Measurements from ENCODE around the gene GRIN2A.

GRIN2A gene

GRCh38 chr16:9970796-9971195 is 211.4 kb downstream of the GRIN2A start:
- H2BK5ac ChIP-seq (ENCODE audit: low read depth, low read length, poor library complexity, severe bottlenecking) = no peak overlapping the region
- DNase-seq = no peak
- H3K79me1 ChIP-seq (replicated peaks; ENCODE audit: low read length, poor library complexity, severe bottlenecking) = no peaks in the 10 kb centered on the region
- H3K9ac ChIP-seq (ENCODE audit: low read length) = no peak overlapping the region
- H2BK15ac ChIP-seq (ENCODE audit: low read depth, poor library complexity, severe bottlenecking) = no peak overlapping the region
- H3K18ac ChIP-seq (ENCODE audit: low read depth in 1 of 2, low read length in 2 of 2) = no peak overlapping the region
- 81% methylated on average over 1 of the region's 1 CpG for WGBS
- H3K4me2 ChIP-seq (ENCODE audit: low read length, poor library complexity, severe bottlenecking) = no peak overlapping the region
- no peaks in the 10 kb centered on the region for H3K4me1 ChIP-seq (ENCODE audit: control insufficient read depth, insufficient read depth, low read depth, low read length)
- H3K27ac ChIP-seq (ENCODE audit: low read length, poor library complexity, severe bottlenecking) = no peak overlapping the region
- H2BK12ac ChIP-seq (ENCODE audit: low read length in 2 of 2) = no peak overlapping the region
- H3K4me3 ChIP-seq (ENCODE audit: insufficient read depth in 1 of 2, low read depth in 1 of 2, low read length in 2 of 2) = no peak overlapping the region
- no peak overlapping the region for H3K14ac ChIP-seq (ENCODE audit: low read length in 2 of 2)
- no peak overlapping the region for H3K23ac ChIP-seq (ENCODE audit: low read length in 2 of 2)
- H3K4ac ChIP-seq (ENCODE audit: low read depth in 1 of 2, low read length in 2 of 2) = no peak overlapping the region
- no peaks in the 10 kb centered on the region for H3K36me3 ChIP-seq (ENCODE audit: control insufficient read depth in 1 of 2, insufficient read depth in 2 of 2, low read depth in 1 of 2, low read length in 2 of 2)
- no peak overlapping the region for H4K91ac ChIP-seq (ENCODE audit: low read length)
- no peak overlapping the region for H2BK120ac ChIP-seq (ENCODE audit: low read depth, low read length)
- H2AFZ ChIP-seq (ENCODE audit: low read depth, low read length) = no peak overlapping the region
- H2AK5ac ChIP-seq (ENCODE audit: low read length, severe bottlenecking) = no peak overlapping the region
- no peak overlapping the region for H4K8ac ChIP-seq (ENCODE audit: low read length)
- no peaks in the 10 kb centered on the region for H3K9me3 ChIP-seq (ENCODE audit: control insufficient read depth, low read length)
- no peaks in the 10 kb centered on the region for H3K27me3 ChIP-seq (ENCODE audit: control insufficient read depth in 1 of 2, insufficient read depth in 1 of 2, low read length in 2 of 2)

DNA sequence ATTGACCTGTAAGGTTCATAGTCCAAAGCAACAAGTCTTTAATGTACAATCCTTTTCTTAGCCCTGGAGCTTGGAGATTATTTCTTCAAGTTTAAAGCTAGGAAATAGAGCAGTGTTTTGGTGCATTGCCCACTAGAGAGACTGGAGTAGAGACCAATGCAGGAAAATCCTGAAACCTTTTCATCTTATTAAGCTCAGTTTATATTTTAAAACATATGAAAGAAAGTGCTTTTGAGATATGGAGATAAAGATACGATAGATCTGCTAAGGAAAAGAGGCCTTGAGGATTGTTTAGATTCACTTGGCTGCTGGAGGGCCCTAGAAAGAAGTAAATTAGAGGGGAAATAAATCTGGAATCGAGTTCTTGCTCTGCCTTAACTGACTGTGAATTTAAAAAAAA is 212.0 kb downstream of the GRIN2A start:
- H2BK120ac ChIP-seq (ENCODE audit: low read depth, low read length) = no peak overlapping the region
- H3K23ac ChIP-seq (ENCODE audit: low read length in 2 of 2) = no peak overlapping the region
- no peak overlapping the region for H4K91ac ChIP-seq (ENCODE audit: low read length)
- H3K9ac ChIP-seq (ENCODE audit: low read length) = no peak overlapping the region
- H3K27me3 ChIP-seq (ENCODE audit: control insufficient read depth in 1 of 2, insufficient read depth in 1 of 2, low read length in 2 of 2) = no peaks in the 10 kb centered on the region
- no peaks in the 10 kb centered on the region for H3K36me3 ChIP-seq (ENCODE audit: control insufficient read depth in 1 of 2, insufficient read depth in 2 of 2, low read depth in 1 of 2, low read length in 2 of 2)
- H3K9me3 ChIP-seq (ENCODE audit: control insufficient read depth, low read length) = no peaks in the 10 kb centered on the region
- no peak overlapping the region for H3K14ac ChIP-seq (ENCODE audit: low read length in 2 of 2)
- H2AK5ac ChIP-seq (ENCODE audit: low read length, severe bottlenecking) = no peak overlapping the region
- no peak overlapping the region for H2AFZ ChIP-seq (ENCODE audit: low read depth, low read length)
- H2BK12ac ChIP-seq (ENCODE audit: low read length in 2 of 2) = no peak overlapping the region
- no peak overlapping the region for H3K4ac ChIP-seq (ENCODE audit: low read depth in 1 of 2, low read length in 2 of 2)
- no peak for DNase-seq
- no peak overlapping the region for H2BK5ac ChIP-seq (ENCODE audit: low read depth, low read length, poor library complexity, severe bottlenecking)
- H3K4me1 ChIP-seq (ENCODE audit: control insufficient read depth, insufficient read depth, low read depth, low read length) = no peaks in the 10 kb centered on the region
- no peak overlapping the region for H3K27ac ChIP-seq (ENCODE audit: low read length, poor library complexity, severe bottlenecking)
- WGBS = 36% methylated on average over 2 of the region's 2 CpGs
- H4K8ac ChIP-seq (ENCODE audit: low read length) = no peak overlapping the region
- H3K4me2 ChIP-seq (ENCODE audit: low read length, poor library complexity, severe bottlenecking) = no peak overlapping the region
- H3K18ac ChIP-seq (ENCODE audit: low read depth in 1 of 2, low read length in 2 of 2) = no peak overlapping the region
- no peaks in the 10 kb centered on the region for H3K79me1 ChIP-seq (replicated peaks; ENCODE audit: low read length, poor library complexity, severe bottlenecking)
- H3K4me3 ChIP-seq (ENCODE audit: insufficient read depth in 1 of 2, low read depth in 1 of 2, low read length in 2 of 2) = no peak overlapping the region
- H2BK15ac ChIP-seq (ENCODE audit: low read depth, poor library complexity, severe bottlenecking) = no peak overlapping the region

- no peak overlapping the region for H3K27ac ChIP-seq (ENCODE audit: low read length, poor library complexity, severe bottlenecking)
- no peaks in the 10 kb centered on the region for H3K27me3 ChIP-seq (ENCODE audit: control insufficient read depth in 1 of 2, insufficient read depth in 1 of 2, low read length in 2 of 2)
- no peaks in the 10 kb centered on the region for H3K4me1 ChIP-seq (ENCODE audit: control insufficient read depth, insufficient read depth, low read depth, low read length)
- H3K14ac ChIP-seq (ENCODE audit: low read length in 2 of 2) = no peak overlapping the region
- H3K9me3 ChIP-seq (ENCODE audit: control insufficient read depth, low read length) = no peaks in the 10 kb centered on the region
- H3K23ac ChIP-seq (ENCODE audit: low read length in 2 of 2) = no peak overlapping the region
- no peak overlapping the region for H3K4me2 ChIP-seq (ENCODE audit: low read length, poor library complexity, severe bottlenecking)
- H3K18ac ChIP-seq (ENCODE audit: low read depth in 1 of 2, low read length in 2 of 2) = no peak overlapping the region
- H2BK15ac ChIP-seq (ENCODE audit: low read depth, poor library complexity, severe bottlenecking) = no peak overlapping the region
- no peak overlapping the region for H4K91ac ChIP-seq (ENCODE audit: low read length)
- H3K36me3 ChIP-seq (ENCODE audit: control insufficient read depth in 1 of 2, insufficient read depth in 2 of 2, low read depth in 1 of 2, low read length in 2 of 2) = no peaks in the 10 kb centered on the region
- H3K79me1 ChIP-seq (replicated peaks; ENCODE audit: low read length, poor library complexity, severe bottlenecking) = no peaks in the 10 kb centered on the region
- H3K4ac ChIP-seq (ENCODE audit: low read depth in 1 of 2, low read length in 2 of 2) = no peak overlapping the region
- H2AFZ ChIP-seq (ENCODE audit: low read depth, low read length) = no peak overlapping the region
- no peak overlapping the region for H2AK5ac ChIP-seq (ENCODE audit: low read length, severe bottlenecking)
- no peak overlapping the region for H2BK12ac ChIP-seq (ENCODE audit: low read length in 2 of 2)
- 91% methylated on average over 4 of the region's 4 CpGs for WGBS
- H2BK5ac ChIP-seq (ENCODE audit: low read depth, low read length, poor library complexity, severe bottlenecking) = no peak overlapping the region
- no peak for DNase-seq
- no peak overlapping the region for H3K9ac ChIP-seq (ENCODE audit: low read length)
- H2BK120ac ChIP-seq (ENCODE audit: low read depth, low read length) = no peak overlapping the region
- no peak overlapping the region for H4K8ac ChIP-seq (ENCODE audit: low read length)
- no peak overlapping the region for H3K4me3 ChIP-seq (ENCODE audit: insufficient read depth in 1 of 2, low read depth in 1 of 2, low read length in 2 of 2)
Observed at GRCh38 chr16:9969580-9969979, 212.6 kb downstream of the GRIN2A start.

DNA sequence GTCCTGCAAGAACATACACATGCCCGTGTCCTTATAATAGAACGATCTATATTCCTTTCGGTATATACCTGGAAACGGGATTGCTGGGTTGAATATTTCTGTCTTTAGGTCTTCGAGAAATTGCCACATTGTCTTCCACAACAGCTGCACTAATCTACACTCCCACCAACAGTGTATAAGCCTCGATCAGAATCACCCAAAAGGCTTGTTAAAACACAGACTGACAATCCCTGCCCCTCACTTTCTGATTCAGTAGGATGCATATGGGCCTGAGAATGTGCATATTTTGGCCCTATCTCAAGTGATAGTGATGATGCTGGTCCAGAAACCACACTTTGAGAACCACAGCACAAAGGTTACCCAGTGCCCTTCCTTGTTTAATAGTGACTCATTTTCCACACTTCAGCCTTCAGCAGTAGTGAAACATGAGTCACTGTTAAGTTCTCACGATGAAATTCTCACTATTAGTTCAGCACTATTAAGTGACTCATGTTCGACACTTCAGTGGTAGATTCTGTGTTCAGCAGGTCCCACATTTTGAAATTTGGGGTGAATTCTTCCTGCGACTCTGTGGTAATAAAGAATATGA is 215.6 kb downstream of the GRIN2A start:
- Histone ChIP-seq H3K9ac (ENCODE audit: low read length) (no peak overlapping the region), H3K9me3 (ENCODE audit: control insufficient read depth, low read length) (no peaks in the 10 kb centered on the region), H3K4ac (ENCODE audit: low read depth in 1 of 2, low read length in 2 of 2) (no peak overlapping the region), H4K91ac (ENCODE audit: low read length) (no peak overlapping the region), H3K14ac (ENCODE audit: low read length in 2 of 2) (no peak overlapping the region), H3K4me2 (ENCODE audit: low read length, poor library complexity, severe bottlenecking) (no peak overlapping the region), H3K79me1 (replicated peaks; ENCODE audit: low read length, poor library complexity, severe bottlenecking) (no peaks in the 10 kb centered on the region), H3K27ac (ENCODE audit: low read length, poor library complexity, severe bottlenecking) (no peak overlapping the region), H3K18ac (ENCODE audit: low read depth in 1 of 2, low read length in 2 of 2) (no peak overlapping the region), H2BK120ac (ENCODE audit: low read depth, low read length) (no peak overlapping the region), H2AK5ac (ENCODE audit: low read length, severe bottlenecking) (no peak overlapping the region), H2BK15ac (ENCODE audit: low read depth, poor library complexity, severe bottlenecking) (no peak overlapping the region), H3K36me3 (ENCODE audit: control insufficient read depth in 1 of 2, insufficient read depth in 2 of 2, low read depth in 1 of 2, low read length in 2 of 2) (no peaks in the 10 kb centered on the region), H2BK5ac (ENCODE audit: low read depth, low read length, poor library complexity, severe bottlenecking) (no peak overlapping the region), H2AFZ (ENCODE audit: low read depth, low read length) (no peak overlapping the region), H4K8ac (ENCODE audit: low read length) (no peak overlapping the region), H2BK12ac (ENCODE audit: low read length in 2 of 2) (no peak overlapping the region), H3K27me3 (ENCODE audit: control insufficient read depth in 1 of 2, insufficient read depth in 1 of 2, low read length in 2 of 2) (no peaks in the 10 kb centered on the region), H3K4me1 (ENCODE audit: control insufficient read depth, insufficient read depth, low read depth, low read length) (no peaks in the 10 kb centered on the region), H3K4me3 (ENCODE audit: insufficient read depth in 1 of 2, low read depth in 1 of 2, low read length in 2 of 2) (no peak overlapping the region), H3K23ac (ENCODE audit: low read length in 2 of 2) (no peak overlapping the region)
- peak; percentile 8 for DNase-seq
- WGBS = 71% methylated on average over 8 of the region's 9 CpGs
